HG03039 (cell line): Measurements from ENCODE around the gene LEFTY1.
A peak's percentile ranks its signal among the peaks of the same experiment; 100 is the strongest.
"Not testable (repeated sequence)": the region's sequence is repeated elsewhere in the genome, so short reads cannot be mapped to it uniquely, and the experiment has no call there.

ENCODE experiments used
- ATAC-seq: cut with Tn5 transposase; IDR thresholded peaks from one replicate; pipeline ENCODE4 v1.9.1; 2021; ENCODE audit warnings: mild to moderate bottlenecking, moderate library complexity; ENCODE audit not compliant: unreplicated experiment

LEFTY1 gene

GRCh38 chr1:225851805-225852204, 37.1 kb downstream of the LEFTY1 start:
- ATAC-seq = peak; percentile 39

DNA sequence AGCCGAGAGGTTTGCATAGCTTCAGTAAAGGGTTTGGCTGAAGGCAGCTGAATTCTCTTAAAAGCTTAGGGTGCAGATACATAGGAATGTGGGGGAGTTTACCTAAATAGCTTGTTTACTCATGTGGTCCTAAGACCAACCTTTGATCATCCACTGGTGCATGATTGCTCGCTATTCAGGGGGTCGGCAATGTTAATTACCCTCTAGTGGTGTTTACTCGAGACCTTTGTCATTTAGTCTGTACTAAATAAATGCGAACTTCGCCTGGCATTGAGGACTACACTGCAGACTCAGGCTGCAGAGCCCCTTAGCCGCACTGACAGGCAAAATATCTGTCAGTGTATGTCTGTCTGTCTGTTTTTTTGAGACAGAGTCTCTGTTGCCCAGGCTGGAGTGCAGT, 38.6 kb downstream of the LEFTY1 start:
- no peak for ATAC-seq

DNA sequence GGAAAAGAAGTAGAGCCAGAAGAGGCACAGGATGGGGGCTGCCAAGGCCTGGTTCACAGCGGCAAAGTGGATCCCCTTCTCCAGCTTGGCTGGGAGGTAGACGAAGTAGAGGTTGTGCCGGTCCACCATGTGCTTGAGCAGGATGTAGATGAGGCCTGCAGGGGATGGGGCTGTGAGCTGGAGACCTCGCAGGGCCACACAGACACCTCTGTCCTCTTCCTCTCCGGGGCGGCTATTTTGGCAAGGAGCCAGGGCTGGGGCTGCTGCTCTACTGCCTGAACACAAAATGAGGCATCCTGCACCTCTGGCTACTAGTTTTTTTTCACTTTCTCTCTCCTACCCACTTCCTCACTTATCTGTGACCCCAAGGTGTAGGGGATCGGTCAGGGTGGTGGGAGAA, 39.0 kb downstream of the LEFTY1 start:
- no peak for ATAC-seq

DNA sequence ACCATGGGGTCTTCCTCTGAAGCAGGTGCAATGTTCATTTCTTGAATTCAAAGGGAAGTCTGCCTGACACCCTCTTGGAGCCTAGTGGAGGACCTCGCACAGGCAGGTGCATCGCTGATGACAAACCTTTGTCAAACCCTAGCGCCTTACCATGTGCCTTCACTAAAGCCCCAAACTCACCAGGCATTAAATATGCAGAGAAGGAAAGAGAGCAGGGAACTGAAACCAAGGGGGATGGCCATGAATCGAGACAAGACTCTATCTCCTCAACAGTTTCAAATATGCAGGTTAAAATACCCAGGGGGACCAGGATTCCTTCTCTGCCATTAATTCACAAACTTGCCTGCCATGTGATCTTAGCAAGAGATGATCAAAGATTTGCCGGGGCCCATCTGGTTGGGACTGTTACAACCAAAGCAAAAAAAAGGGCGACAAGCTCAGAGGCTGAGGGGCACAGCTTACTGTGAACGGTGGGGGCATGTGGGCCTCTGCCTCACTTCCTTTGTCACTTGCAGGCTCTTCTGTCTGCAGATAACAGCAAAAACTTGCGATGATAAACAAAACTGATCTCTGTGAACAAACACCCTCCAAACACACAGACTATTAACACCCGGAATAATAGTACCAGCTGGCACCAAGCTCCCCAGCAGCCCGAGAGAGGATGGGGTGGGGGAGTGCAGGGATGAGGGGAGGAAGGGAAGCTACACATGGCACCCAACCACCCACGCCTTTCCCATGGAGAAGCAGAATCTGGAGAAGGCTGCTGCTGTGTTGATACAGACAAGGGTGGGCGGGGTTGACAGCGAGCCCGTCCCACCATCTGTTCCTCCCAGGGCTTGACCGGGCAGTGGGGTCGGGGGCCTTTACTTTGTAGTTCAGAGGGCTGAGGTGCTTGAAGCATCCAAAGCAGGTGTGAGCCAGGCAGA, 40.7 kb downstream of the LEFTY1 start:
- ATAC-seq = peak; percentile 58

DNA sequence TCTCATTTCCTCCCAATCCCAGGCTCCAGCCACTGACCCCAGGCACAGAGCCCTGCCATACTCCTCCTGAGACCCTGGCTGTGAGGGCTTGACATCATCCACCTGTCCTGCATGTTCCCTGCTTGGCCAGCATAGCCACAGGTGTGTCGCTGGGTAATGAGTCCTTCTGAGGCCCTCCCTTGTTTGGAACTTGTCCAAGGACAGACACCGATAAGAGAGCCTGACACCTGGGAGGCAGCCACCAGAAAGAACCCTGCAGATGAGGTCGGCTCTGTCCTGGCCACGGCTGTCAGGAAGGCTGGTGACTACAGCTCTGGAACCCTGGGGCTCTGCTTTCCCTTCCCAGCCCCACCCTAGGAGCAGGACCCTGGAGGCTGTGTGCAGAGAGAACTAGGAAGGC, 41.3 kb downstream of the LEFTY1 start:
- ATAC-seq = no peak

- ATAC-seq = no peak
Observed at GRCh38 chr1:225846331-225847310, 42.3 kb downstream of the LEFTY1 start.

- no peak for ATAC-seq
Observed at GRCh38 chr1:225845571-225846259, 43.2 kb downstream of the LEFTY1 start.

- ATAC-seq = no peak
Observed at GRCh38 chr1:225845097-225845496, 43.8 kb downstream of the LEFTY1 start.

- no peak for ATAC-seq
Observed at GRCh38 chr1:225844236-225845061, 44.5 kb downstream of the LEFTY1 start.

- no peak for ATAC-seq
Observed at GRCh38 chr1:225843426-225843795, 45.5 kb downstream of the LEFTY1 start.

DNA sequence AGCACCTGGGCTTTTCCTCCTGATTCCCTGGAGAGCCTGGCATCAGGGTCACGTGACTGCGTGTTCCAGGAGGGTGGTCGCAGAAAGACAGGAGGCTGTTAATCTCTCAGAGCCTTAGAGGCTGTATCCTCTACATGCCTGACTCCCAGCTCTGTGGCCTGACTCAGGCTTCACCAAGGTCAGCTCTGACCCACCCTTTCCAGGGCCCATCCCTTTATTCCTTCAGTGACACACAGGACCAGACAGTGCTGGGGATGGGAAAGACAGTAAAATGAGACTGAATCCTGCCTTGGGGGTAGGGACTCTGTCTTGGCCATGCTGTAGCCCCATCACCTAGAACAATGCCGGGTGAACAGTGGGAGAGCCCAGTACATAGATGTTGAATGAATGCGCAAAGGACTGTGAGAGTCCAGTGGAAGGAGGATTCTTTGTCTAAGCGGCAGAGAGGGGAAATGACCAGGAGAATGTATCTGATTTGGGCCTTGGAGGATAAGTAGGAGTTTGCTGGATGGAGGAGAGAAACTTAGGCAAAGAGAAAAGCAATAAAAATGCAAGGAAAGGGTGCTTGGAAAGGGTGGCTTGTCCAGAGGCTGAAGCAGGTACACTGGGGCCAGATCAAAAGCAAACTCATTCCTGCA, 46.0 kb downstream of the LEFTY1 start:
- ATAC-seq = no peak

DNA sequence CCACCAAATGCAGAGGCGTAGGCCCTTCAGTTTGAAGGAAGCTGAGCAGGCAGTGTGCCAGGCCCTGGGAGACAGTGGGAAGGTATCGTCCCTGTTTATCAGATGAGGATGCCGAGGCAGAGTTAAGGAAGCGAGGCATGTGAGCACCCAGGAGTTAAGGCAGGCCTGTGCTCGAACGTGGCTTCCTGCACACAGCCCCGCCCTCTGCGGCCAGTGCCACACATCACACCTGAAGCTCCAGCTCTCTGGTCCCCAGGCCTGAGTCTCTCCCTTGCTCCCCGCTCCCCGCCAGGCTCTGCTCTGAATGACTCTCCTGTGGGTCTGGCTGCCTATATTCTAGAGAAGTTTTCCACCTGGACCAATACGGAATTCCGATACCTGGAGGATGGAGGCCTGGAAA, 46.9 kb downstream of the LEFTY1 start:
- ATAC-seq = no peak

- ATAC-seq = no peak
Observed at GRCh38 chr1:225840713-225841112, 48.2 kb downstream of the LEFTY1 start.

DNA sequence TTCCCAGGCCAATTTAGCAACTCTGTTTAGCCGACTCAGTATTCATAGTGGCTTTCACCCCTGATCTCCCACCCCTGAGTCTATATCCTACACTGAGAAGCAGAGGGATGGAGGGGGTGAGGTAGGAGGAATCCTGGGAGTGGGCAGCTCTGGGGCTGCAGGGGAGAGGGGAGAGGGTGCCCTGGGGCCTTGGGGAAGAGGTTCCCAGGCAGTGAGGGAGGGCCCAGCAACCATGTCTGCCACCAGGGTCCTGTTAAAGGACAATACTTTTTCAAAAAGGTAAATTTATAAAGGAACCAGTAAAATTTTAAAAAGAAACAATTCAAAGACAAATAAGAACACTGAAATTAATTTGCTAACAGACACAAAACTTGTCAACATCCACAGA, 48.7 kb downstream of the LEFTY1 start:
- ATAC-seq = no peak

GRCh38 chr1:225838793-225839192, 50.2 kb downstream of the LEFTY1 start:
- ATAC-seq = no peak

GRCh38 chr1:225836296-225836695, 52.6 kb downstream of the LEFTY1 start:
- ATAC-seq = not testable (repeated sequence)
